ENCODE measurements around the gene CDC42BPG. TPM values are rescaled to one million over a fixed set of nuclear protein-coding genes. Genes with fewer than 3 reads are reported as not detected.
A peak's percentile ranks its signal among the peaks of the same experiment; 100 is the strongest.

Gene CDC42BPG
- total and polyA plus RNA-seq, 9 of the 15 experiments (the other 6 are each of a cell fraction or from before 2014, with no cell fraction given), result 0.04 to 8.8 (median 2.1) TPM

DNA sequence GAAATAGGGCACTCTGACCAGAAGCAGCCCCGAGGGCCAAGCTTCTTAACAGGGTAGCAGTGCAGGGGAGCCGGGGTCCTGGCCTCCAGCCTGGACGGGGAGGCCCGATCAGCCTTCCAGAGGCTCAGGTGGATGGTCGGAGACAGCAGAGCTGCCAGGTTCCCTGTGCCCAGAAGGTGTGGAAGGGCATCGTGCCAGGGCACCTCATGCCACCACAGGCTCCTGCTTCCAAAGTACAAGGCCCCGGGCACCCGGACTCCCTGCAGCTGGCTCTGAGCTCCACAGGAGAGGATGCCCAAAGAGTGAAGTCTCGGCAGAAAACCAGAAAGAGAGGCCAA lies 19.7 kb upstream of the CDC42BPG start:
- no peak for FAIRE-seq
- H3K27ac ChIP-seq (ENCODE audit: extremely low read depth, low read depth, low read length), result peak overlapping the region; percentile 39; the same call in 1 of the 3 replicates
- no peak overlapping the region for H3K4me2 ChIP-seq (ENCODE audit: insufficient read depth, low read length)
- in situ Hi-C loops (cut with MboI), result no loop called here
- ATAC-seq, result no peak
- ChIA-PET CTCF (ENCODE audit: low intra/inter-chr PET ratio) (no interaction called here), POLR2A (interaction anchor here (0.6 to 9.6 kb wide), 5 partner anchors 11 to 635 kb away, joined by 3 to 109 read pairs (median 4); partner anchors contain the start of genes EHD1 and MALAT1)
- peaks cover 15 to 47% of the 10 kb centered on the region in 2 experiments for H3K4me1 ChIP-seq (replicated peaks in 1 of 2; ENCODE audit: control insufficient read depth in 2 of 2, insufficient read depth in 2 of 2, low read length in 2 of 2)
- no TSS peak for BruUV-seq (replicated peaks)
- no peaks in the 10 kb centered on the region for H3K9me3 ChIP-seq (replicated peaks; ENCODE audit: control insufficient read depth, insufficient read depth, low read depth, low read length)
- DNase-seq (ENCODE audit: extremely low read depth in 1 of 4, low spot score in 3 of 4), result no peak
- H3K9me1 ChIP-seq (ENCODE audit: control insufficient read depth, insufficient read depth, low read length), result peaks cover 3% of the 10 kb centered on the region
- intact Hi-C loops (cut with micrococcal nuclease), result no loop called here
- peak overlapping the region; percentile 23 to 86; a peak in 3 of 4 replicates for H3K9ac ChIP-seq (ENCODE audit: insufficient read depth in 1 of 2, low read depth in 2 of 2, low read length in 2 of 2)
- 0 out of 2 replicates have a peak, but pooled peaks cover 3% of the 10 kb centered on the region for H4K20me1 ChIP-seq (replicated peaks; ENCODE audit: control insufficient read depth, insufficient read depth, low read length)
- H3K36me3 ChIP-seq (ENCODE audit: control insufficient read depth, insufficient read depth, low read length), result peaks cover 37% of the 10 kb centered on the region; the same call in 2 of the 3 replicates
- WGBS (ENCODE audit: insufficient coverage, low coverage, missing lambda C conversion rate), result 92% methylated on average over 8 of the region's 9 CpGs
- H3K27me3 ChIP-seq (ENCODE audit: control insufficient read depth in 2 of 2, insufficient read depth in 2 of 2, low read length in 2 of 2), result no peaks in the 10 kb centered on the region
- no peak overlapping the region for H2AFZ ChIP-seq (ENCODE audit: low read depth, low read length)
- no peak overlapping the region for H3K4me3 ChIP-seq
- H3K79me2 ChIP-seq (ENCODE audit: control insufficient read depth, insufficient read depth, low read length), result peaks cover 73% of the 10 kb centered on the region
- TF ChIP-seq KDM5B (IDR thresholded peaks at IDR 0.05; ENCODE audit: insufficient replicate concordance, low read depth, low read length), result no peak
- TF ChIP-seq YBX1 (IDR thresholded peaks at IDR 0.05), result no peak
- TF ChIP-seq NCOA1 (IDR thresholded peaks at IDR 0.05; ENCODE audit: low read depth), result no peak
- no peak for TF ChIP-seq CHD4 (IDR thresholded peaks at IDR 0.05; ENCODE audit: insufficient read depth, insufficient replicate concordance, low read depth, low read length, poor library complexity, severe bottlenecking)
- TF ChIP-seq, protein P1, sequence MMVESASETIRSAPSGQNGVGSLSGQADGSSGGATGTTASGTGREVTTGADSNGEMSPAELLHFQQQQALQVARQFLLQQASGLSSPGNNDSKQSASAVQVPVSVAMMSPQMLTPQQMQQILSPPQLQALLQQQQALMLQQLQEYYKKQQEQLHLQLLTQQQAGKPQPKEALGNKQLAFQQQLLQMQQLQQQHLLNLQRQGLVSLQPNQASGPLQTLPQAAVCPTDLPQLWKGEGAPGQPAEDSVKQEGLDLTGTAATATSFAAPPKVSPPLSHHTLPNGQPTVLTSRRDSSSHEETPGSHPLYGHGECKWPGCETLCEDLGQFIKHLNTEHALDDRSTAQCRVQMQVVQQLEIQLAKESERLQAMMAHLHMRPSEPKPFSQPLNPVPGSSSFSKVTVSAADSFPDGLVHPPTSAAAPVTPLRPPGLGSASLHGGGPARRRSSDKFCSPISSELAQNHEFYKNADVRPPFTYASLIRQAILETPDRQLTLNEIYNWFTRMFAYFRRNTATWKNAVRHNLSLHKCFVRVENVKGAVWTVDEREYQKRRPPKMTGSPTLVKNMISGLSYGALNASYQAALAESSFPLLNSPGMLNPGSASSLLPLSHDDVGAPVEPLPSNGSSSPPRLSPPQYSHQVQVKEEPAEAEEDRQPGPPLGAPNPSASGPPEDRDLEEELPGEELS (CRISPR knock-in tag; IDR thresholded peaks at IDR 0.05; ENCODE audit: borderline replicate concordance), result 0 out of 2 replicates have a peak, but pooled peaks have one; percentile 19
- TF ChIP-seq, protein P2, sequence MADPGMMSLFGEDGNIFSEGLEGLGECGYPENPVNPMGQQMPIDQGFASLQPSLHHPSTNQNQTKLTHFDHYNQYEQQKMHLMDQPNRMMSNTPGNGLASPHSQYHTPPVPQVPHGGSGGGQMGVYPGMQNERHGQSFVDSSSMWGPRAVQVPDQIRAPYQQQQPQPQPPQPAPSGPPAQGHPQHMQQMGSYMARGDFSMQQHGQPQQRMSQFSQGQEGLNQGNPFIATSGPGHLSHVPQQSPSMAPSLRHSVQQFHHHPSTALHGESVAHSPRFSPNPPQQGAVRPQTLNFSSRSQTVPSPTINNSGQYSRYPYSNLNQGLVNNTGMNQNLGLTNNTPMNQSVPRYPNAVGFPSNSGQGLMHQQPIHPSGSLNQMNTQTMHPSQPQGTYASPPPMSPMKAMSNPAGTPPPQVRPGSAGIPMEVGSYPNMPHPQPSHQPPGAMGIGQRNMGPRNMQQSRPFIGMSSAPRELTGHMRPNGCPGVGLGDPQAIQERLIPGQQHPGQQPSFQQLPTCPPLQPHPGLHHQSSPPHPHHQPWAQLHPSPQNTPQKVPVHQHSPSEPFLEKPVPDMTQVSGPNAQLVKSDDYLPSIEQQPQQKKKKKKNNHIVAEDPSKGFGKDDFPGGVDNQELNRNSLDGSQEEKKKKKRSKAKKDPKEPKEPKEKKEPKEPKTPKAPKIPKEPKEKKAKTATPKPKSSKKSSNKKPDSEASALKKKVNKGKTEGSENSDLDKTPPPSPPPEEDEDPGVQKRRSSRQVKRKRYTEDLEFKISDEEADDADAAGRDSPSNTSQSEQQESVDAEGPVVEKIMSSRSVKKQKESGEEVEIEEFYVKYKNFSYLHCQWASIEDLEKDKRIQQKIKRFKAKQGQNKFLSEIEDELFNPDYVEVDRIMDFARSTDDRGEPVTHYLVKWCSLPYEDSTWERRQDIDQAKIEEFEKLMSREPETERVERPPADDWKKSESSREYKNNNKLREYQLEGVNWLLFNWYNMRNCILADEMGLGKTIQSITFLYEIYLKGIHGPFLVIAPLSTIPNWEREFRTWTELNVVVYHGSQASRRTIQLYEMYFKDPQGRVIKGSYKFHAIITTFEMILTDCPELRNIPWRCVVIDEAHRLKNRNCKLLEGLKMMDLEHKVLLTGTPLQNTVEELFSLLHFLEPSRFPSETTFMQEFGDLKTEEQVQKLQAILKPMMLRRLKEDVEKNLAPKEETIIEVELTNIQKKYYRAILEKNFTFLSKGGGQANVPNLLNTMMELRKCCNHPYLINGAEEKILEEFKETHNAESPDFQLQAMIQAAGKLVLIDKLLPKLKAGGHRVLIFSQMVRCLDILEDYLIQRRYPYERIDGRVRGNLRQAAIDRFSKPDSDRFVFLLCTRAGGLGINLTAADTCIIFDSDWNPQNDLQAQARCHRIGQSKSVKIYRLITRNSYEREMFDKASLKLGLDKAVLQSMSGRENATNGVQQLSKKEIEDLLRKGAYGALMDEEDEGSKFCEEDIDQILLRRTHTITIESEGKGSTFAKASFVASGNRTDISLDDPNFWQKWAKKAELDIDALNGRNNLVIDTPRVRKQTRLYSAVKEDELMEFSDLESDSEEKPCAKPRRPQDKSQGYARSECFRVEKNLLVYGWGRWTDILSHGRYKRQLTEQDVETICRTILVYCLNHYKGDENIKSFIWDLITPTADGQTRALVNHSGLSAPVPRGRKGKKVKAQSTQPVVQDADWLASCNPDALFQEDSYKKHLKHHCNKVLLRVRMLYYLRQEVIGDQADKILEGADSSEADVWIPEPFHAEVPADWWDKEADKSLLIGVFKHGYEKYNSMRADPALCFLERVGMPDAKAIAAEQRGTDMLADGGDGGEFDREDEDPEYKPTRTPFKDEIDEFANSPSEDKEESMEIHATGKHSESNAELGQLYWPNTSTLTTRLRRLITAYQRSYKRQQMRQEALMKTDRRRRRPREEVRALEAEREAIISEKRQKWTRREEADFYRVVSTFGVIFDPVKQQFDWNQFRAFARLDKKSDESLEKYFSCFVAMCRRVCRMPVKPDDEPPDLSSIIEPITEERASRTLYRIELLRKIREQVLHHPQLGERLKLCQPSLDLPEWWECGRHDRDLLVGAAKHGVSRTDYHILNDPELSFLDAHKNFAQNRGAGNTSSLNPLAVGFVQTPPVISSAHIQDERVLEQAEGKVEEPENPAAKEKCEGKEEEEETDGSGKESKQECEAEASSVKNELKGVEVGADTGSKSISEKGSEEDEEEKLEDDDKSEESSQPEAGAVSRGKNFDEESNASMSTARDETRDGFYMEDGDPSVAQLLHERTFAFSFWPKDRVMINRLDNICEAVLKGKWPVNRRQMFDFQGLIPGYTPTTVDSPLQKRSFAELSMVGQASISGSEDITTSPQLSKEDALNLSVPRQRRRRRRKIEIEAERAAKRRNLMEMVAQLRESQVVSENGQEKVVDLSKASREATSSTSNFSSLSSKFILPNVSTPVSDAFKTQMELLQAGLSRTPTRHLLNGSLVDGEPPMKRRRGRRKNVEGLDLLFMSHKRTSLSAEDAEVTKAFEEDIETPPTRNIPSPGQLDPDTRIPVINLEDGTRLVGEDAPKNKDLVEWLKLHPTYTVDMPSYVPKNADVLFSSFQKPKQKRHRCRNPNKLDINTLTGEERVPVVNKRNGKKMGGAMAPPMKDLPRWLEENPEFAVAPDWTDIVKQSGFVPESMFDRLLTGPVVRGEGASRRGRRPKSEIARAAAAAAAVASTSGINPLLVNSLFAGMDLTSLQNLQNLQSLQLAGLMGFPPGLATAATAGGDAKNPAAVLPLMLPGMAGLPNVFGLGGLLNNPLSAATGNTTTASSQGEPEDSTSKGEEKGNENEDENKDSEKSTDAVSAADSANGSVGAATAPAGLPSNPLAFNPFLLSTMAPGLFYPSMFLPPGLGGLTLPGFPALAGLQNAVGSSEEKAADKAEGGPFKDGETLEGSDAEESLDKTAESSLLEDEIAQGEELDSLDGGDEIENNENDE (IDR thresholded peaks at IDR 0.05; ENCODE audit: low read depth, low read length), result no peak
- TF ChIP-seq CBX5 (IDR thresholded peaks at IDR 0.05; ENCODE audit: borderline replicate concordance, low read depth), result no peak
- 0 out of 2 replicates have a peak, but pooled peaks have one; percentile 13 for TF ChIP-seq RBFOX2 (IDR thresholded peaks at IDR 0.05; ENCODE audit: low read depth, low read length)

All from K562 (cell line).